Muscle of leg (tissue), 11 donors: Measurements from ENCODE around the gene UFSP2. TPM values are rescaled to one million over a fixed set of nuclear protein-coding genes. Genes with fewer than 3 reads are reported as not detected.

Experiments
- DNase-seq: peaks from one replicate; pipeline ENCODE4 v3.0.0; 2013
- H3K27ac ChIP-seq: one replicate; pipeline ENCODE4 v1.5.1; 2013; ENCODE audit warnings: mild to moderate bottlenecking, low read length, control low read depth
- H3K27me3 ChIP-seq: one replicate; pipeline ENCODE4 v1.6.1; 2013; ENCODE audit warnings: low read length; ENCODE audit not compliant: control insufficient read depth, insufficient read depth
- H3K36me3 ChIP-seq: one replicate; pipeline ENCODE4 v1.6.1; 2013; ENCODE audit warnings: low read length; ENCODE audit not compliant: control insufficient read depth, insufficient read depth
- H3K4me1 ChIP-seq: one replicate; pipeline ENCODE4 v1.6.1; 2013; ENCODE audit warnings: low read length; ENCODE audit not compliant: control insufficient read depth, insufficient read depth
- H3K4me3 ChIP-seq: one replicate; pipeline ENCODE4 v1.5.1; 2013; ENCODE audit warnings: low read length, control low read depth
- H3K9me3 ChIP-seq: replicated peaks from 2 replicates; pipeline ENCODE4 v1.6.1; 2013; ENCODE audit warnings: low read depth, low read length; ENCODE audit not compliant: control insufficient read depth
- WGBS: methylation state at CpG from one replicate; pipeline ENCODE4 v1.1.5; 2013; ENCODE audit warnings: missing lambda C conversion rate; ENCODE audit not compliant: insufficient coverage; 5-methylcytosine and 5-hydroxymethylcytosine counted together
- polyA plus RNA-seq, 8 donors: library from polyadenylated mRNA; unstranded; fragments of 120-200 nt; gene quantifications; one replicate each; pipeline versions ENCODE4 v1.2.1 to v1.2.3, GENCODE V29; 2013; ENCODE audit warnings: inconsistent platforms in 1 of 8, low replicate concordance in 1 of 8; ENCODE audit not compliant: insufficient read length in 8 of 8, insufficient read depth in 1 of 8
- total RNA-seq: library from RNA; stranded (reverse); fragments of 120-200 nt; gene quantifications from one replicate; pipeline ENCODE4 v1.2.4, GENCODE V29; 2013

Gene UFSP2
- total and polyA plus RNA-seq, 9 donors, result 35.7 to 57.2 (median 41.2) TPM

DNA sequence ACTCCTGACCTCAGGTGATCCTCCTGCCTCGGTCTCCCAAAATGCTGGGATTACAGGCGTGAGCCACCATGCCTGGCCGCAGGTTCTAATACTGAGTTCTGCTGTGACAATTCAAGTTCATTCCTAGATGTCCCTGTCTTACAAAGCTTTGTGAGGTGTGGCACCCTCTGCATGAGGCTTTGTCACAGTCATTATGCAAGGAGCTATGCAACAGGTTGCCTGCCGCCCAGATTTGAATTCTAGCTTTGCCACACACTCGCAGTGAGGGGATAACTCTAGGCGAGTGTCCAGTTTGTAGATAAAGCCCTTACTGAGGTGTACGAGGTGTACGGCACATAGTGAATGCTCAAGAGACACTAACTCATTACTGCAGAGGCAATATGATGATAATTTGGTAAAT, 42.2 kb upstream of the UFSP2 start:
- no peak for DNase-seq
- no peak overlapping the region for H3K4me3 ChIP-seq
- 85% methylated on average over 6 of the region's 8 CpGs for WGBS
- peaks cover 9% of the 10 kb centered on the region for H3K4me1 ChIP-seq
- no peaks in the 10 kb centered on the region for H3K36me3 ChIP-seq
- H3K27me3 ChIP-seq, result peaks cover 5% of the 10 kb centered on the region
- H3K9me3 ChIP-seq, result no peaks in the 10 kb centered on the region
- no peak overlapping the region for H3K27ac ChIP-seq

DNA sequence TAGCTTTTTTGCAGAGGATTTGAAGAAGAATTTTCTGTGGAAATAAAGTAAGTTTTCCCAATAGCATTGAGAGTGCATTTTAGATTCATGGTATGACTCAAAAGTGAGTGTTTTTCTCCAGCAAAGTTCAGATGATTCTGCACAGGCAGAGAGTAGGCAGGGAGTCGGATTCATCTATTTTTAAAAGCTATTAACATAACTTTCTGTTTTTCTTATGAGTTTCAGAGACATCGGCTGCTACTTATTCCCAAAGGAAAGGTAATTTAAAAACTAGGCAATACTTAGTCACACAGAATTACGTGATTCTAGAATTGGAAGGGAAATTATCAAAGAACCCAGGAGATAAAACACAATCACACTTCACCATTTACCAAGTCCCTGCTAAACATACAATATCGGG, 41.3 kb upstream of the UFSP2 start:
- no peak for DNase-seq
- H3K27me3 ChIP-seq, result peaks cover 5% of the 10 kb centered on the region
- no peak overlapping the region for H3K27ac ChIP-seq
- no peak overlapping the region for H3K4me3 ChIP-seq
- no peaks in the 10 kb centered on the region for H3K36me3 ChIP-seq
- WGBS, result no CpG with 5 or more reads among the region's 4 CpGs
- peaks cover 7% of the 10 kb centered on the region for H3K4me1 ChIP-seq
- H3K9me3 ChIP-seq, result no peaks in the 10 kb centered on the region

DNA sequence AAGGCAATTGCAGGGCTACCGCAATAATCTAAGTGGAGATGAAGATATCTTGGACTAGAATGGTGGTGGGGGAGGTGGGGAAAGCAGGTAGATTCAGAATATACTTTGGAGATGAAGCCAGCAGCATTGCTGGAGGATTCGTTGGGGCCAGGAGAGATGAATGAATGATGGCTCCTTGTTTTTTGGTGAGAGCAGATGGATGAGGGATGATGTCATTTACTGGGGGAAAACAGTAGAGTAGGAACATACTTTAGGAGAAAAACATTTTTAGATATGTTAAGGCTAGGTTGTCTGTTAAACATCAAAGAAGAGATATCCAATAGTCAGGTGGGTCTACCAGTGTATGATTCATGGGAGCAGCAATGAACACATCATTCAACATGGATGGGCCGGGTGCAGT, 39.9 kb upstream of the UFSP2 start:
- Histone ChIP-seq H3K27ac (no peak overlapping the region), H3K4me1 (peaks cover 4% of the 10 kb centered on the region), H3K4me3 (no peak overlapping the region), H3K9me3 (no peaks in the 10 kb centered on the region), H3K27me3 (peaks cover 5% of the 10 kb centered on the region), H3K36me3 (no peaks in the 10 kb centered on the region)
- DNase-seq, result no peak
- WGBS, result 81% methylated on average over 3 of the region's 3 CpGs

GRCh38 chr4:185464887-185465286, 39.1 kb upstream of the UFSP2 start:
- no CpG with 5 or more reads among the region's 1 CpG for WGBS
- Histone ChIP-seq H3K4me3 (no peak overlapping the region), H3K9me3 (no peaks in the 10 kb centered on the region), H3K4me1 (no peaks in the 10 kb centered on the region), H3K27me3 (peaks cover 5% of the 10 kb centered on the region), H3K27ac (no peak overlapping the region), H3K36me3 (no peaks in the 10 kb centered on the region)
- no peak for DNase-seq

- Histone ChIP-seq H3K27me3 (no peaks in the 10 kb centered on the region), H3K4me1 (no peaks in the 10 kb centered on the region), H3K9me3 (no peaks in the 10 kb centered on the region), H3K4me3 (no peak overlapping the region), H3K36me3 (no peaks in the 10 kb centered on the region), H3K27ac (no peak overlapping the region)
- DNase-seq, result no peak
- 62% methylated on average over 4 of the region's 6 CpGs for WGBS
Observed at GRCh38 chr4:185464183-185464582, 38.4 kb upstream of the UFSP2 start.

GRCh38 chr4:185463541-185463940, 37.8 kb upstream of the UFSP2 start:
- Histone ChIP-seq H3K4me3 (no peak overlapping the region), H3K4me1 (no peaks in the 10 kb centered on the region), H3K27me3 (no peaks in the 10 kb centered on the region), H3K9me3 (no peaks in the 10 kb centered on the region), H3K36me3 (no peaks in the 10 kb centered on the region), H3K27ac (no peak overlapping the region)
- DNase-seq, result no peak
- 90% methylated on average over 2 of the region's 6 CpGs for WGBS

DNA sequence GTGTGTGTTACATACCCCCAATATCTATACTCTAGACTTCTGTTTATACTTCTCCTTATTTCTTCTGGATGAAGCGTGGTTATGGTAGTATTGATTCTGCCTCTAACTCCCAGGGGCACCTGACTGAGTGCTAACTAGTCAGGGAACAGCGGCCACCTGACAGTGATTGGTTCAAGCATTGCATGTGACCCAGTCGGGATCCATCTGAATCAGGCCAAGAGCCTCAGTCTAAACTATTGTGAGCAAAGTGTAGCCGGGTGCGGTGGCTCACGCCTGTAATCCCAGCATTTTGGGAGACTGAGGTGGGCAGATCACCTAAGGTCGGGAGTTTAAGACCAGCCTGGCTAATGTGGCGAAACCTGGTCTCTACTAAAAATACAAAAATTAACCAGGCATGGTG, 35.8 kb upstream of the UFSP2 start:
- no peak overlapping the region for H3K27ac ChIP-seq
- peaks cover 4% of the 10 kb centered on the region for H3K4me1 ChIP-seq
- no peak for DNase-seq
- no peaks in the 10 kb centered on the region for H3K27me3 ChIP-seq
- WGBS, result 96% methylated on average over 5 of the region's 8 CpGs
- no peak overlapping the region for H3K4me3 ChIP-seq
- H3K9me3 ChIP-seq, result no peaks in the 10 kb centered on the region
- no peaks in the 10 kb centered on the region for H3K36me3 ChIP-seq

- WGBS, result 9% methylated on average over 2 of the region's 3 CpGs
- no peak for DNase-seq
- peaks cover 4% of the 10 kb centered on the region for H3K4me1 ChIP-seq
- H3K4me3 ChIP-seq, result no peak overlapping the region
- no peaks in the 10 kb centered on the region for H3K9me3 ChIP-seq
- H3K27ac ChIP-seq, result no peak overlapping the region
- no peaks in the 10 kb centered on the region for H3K36me3 ChIP-seq
- H3K27me3 ChIP-seq, result no peaks in the 10 kb centered on the region
Observed at GRCh38 chr4:185457136-185457535, 31.4 kb upstream of the UFSP2 start.

GRCh38 chr4:185456131-185456530, 30.4 kb upstream of the UFSP2 start:
- H3K36me3 ChIP-seq, result no peaks in the 10 kb centered on the region
- H3K4me1 ChIP-seq, result peaks cover 4% of the 10 kb centered on the region
- DNase-seq, result no peak
- no peak overlapping the region for H3K4me3 ChIP-seq
- no peaks in the 10 kb centered on the region for H3K27me3 ChIP-seq
- no CpG with 5 or more reads among the region's 2 CpGs for WGBS
- H3K27ac ChIP-seq, result no peak overlapping the region
- H3K9me3 ChIP-seq, result no peaks in the 10 kb centered on the region

GRCh38 chr4:185445209-185445608, 19.4 kb upstream of the UFSP2 start:
- H3K27me3 ChIP-seq, result no peaks in the 10 kb centered on the region
- no peaks in the 10 kb centered on the region for H3K9me3 ChIP-seq
- no CpG with 5 or more reads among the region's 2 CpGs for WGBS
- H3K4me1 ChIP-seq, result no peaks in the 10 kb centered on the region
- no peak overlapping the region for H3K27ac ChIP-seq
- no peaks in the 10 kb centered on the region for H3K36me3 ChIP-seq
- no peak overlapping the region for H3K4me3 ChIP-seq
- DNase-seq, result no peak

DNA sequence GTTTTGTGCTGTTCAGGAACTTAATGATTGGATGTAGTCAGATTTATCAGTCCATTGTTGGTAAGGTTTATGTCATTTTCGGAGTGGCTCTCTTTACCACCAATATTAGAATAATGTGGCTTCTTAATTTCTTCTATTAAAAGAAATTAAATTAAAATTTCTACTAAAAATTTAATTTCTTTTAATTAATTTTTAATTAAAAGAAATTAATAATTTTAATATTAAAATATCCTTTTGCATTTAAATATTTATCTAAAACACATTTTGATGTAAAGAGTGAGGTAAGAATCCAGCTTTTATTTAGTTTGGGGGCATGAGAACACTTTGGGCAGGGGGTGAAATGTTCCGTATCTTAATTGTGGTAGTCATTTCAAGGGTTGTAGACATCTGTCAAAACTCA, 15.7 kb upstream of the UFSP2 start:
- no peak for DNase-seq
- H3K4me1 ChIP-seq, result no peaks in the 10 kb centered on the region
- no peak overlapping the region for H3K4me3 ChIP-seq
- no peaks in the 10 kb centered on the region for H3K27me3 ChIP-seq
- no peak overlapping the region for H3K27ac ChIP-seq
- H3K36me3 ChIP-seq, result no peaks in the 10 kb centered on the region
- H3K9me3 ChIP-seq, result no peaks in the 10 kb centered on the region
- no CpG with 5 or more reads among the region's 2 CpGs for WGBS
